ENCODE results near the gene C1QTNF9.
"Not testable (repeated sequence)": the region's sequence is repeated elsewhere in the genome, so short reads cannot be mapped to it uniquely, and the experiment has no call there.

The C1QTNF9 gene

DNA sequence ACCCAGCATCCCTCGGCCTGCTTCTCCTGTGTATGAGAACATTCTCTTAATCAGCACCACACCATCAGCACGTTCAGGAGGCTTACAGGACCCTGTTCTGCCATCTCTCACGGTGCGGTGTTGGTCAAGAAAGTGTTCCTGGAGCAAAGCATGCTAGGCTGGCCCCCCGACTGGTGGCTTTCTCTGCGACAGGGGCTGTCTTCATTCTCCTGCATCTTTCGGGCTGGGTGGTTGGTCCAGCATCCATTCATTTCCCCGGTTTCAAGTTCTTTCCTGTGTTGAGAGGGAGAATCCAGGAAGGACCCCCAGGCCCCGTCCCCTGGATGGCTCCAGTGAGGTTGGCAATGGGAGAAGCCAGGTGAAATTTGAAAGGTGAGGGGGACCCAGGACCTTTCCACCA is 55.8 kb downstream of the C1QTNF9 start:
- no peak for DNase-seq

- DNase-seq, result not testable (repeated sequence)
Observed at GRCh38 chr13:24366315-24366714, 56.9 kb downstream of the C1QTNF9 start.

GRCh38 chr13:24371273-24371672 is 61.9 kb downstream of the C1QTNF9 start:
- not testable (repeated sequence) for DNase-seq

All from CD4-positive, alpha-beta T cell treated with Interleukin-21 for 1 hour (primary cell).